Measurements from ENCODE around the gene SP9. TPM values are rescaled to one million over a fixed set of nuclear protein-coding genes. Genes with fewer than 3 reads are reported as not detected.

The SP9 gene
- total and polyA plus RNA-seq, 10 of the 15 experiments (the other 5 are each of a cell fraction or from before 2014, with no cell fraction given) = not detected

GRCh38 chr2:174383796-174384195, 49.0 kb downstream of the SP9 start:
- CTCF ChIA-PET = no interaction called here
- DNase-seq (ENCODE audit: low read depth, low spot score) (no peak), FAIRE-seq (peak; percentile 70), ATAC-seq (peak; percentile 49; the same call in 2 of the 3 replicates)
- in situ Hi-C loops (cut with MboI) (no loop called here), intact Hi-C loops (cut with micrococcal nuclease; ENCODE audit: unreplicated experiment) (no loop called here)
- RAD21 ChIA-PET (ENCODE audit: unreplicated experiment) = no interaction called here
- no peak for TF ChIP-seq MXI1 (IDR thresholded peaks at IDR 0.05; ENCODE audit: low read depth, low read length)
- TF ChIP-seq MEF2A (IDR thresholded peaks at IDR 0.05; ENCODE audit: insufficient read depth, low read depth, low read length) = 0 out of 2 replicates have a peak, but pooled peaks have one; percentile 45
- Histone ChIP-seq H3K4me2 (ENCODE audit: control insufficient read depth, insufficient read depth) (no peak overlapping the region), H4K20me1 (ENCODE audit: control insufficient read depth, insufficient read depth) (no peaks in the 10 kb centered on the region), H3K9ac (ENCODE audit: control insufficient read depth, insufficient read depth, low read length) (no peak overlapping the region), H3K79me2 (ENCODE audit: control insufficient read depth, insufficient read depth, low read length) (no peaks in the 10 kb centered on the region; the same call in 1 of the 2 replicates), H3K4me3 (no peak overlapping the region), H3K27me3 (replicated peaks in 1 of 2; ENCODE audit: control insufficient read depth in 2 of 2, insufficient read depth in 2 of 2, low read length in 1 of 2) (no peaks in the 10 kb centered on the region), H3K9me3 (replicated peaks; ENCODE audit: control insufficient read depth, insufficient read depth, low read length) (peaks cover 6% of the 10 kb centered on the region; the same call in 2 of the 3 replicates), H3K27ac (ENCODE audit: control insufficient read depth, insufficient read depth) (no peak overlapping the region), H3K4me1 (ENCODE audit: control insufficient read depth, insufficient read depth, low read length) (peaks cover 5% of the 10 kb centered on the region), H3K36me3 (ENCODE audit: control insufficient read depth in 2 of 2, insufficient read depth in 2 of 2, low read length in 1 of 2) (peaks cover 0 to 5% of the 10 kb centered on the region in 2 experiments; a peak in 1 of 4 replicates), H2AFZ (ENCODE audit: control insufficient read depth, low read depth, low read length) (no peak overlapping the region)
- WGBS (ENCODE audit: insufficient coverage, insufficient replicate concordance, low lambda C conversion rate, missing lambda C conversion rate) = 63% methylated on average over 1 of the region's 1 CpG
- SMC1A ChIA-PET (ENCODE audit: uncharacterized antibody, unreplicated experiment) = no interaction called here
- POLR2A ChIA-PET = interaction anchor here (0.6 to 2.0 kb wide), 3 partner anchors 9 to 752 kb away, joined by 3 to 9 read pairs (median 3); no protein-coding TSS in a partner anchor
- BruUV-seq (replicated peaks) = no TSS peak

GRCh38 chr2:174385201-174385600, 50.4 kb downstream of the SP9 start:
- peaks cover 5% of the 10 kb centered on the region for H3K4me1 ChIP-seq (ENCODE audit: control insufficient read depth, insufficient read depth, low read length)
- in situ Hi-C loops (cut with MboI) = no loop called here

More at GRCh38 chr2:174385201-174385600, 50.4 kb downstream of the SP9 start:
- H4K20me1 ChIP-seq (ENCODE audit: control insufficient read depth, insufficient read depth) = no peaks in the 10 kb centered on the region
- H3K36me3 ChIP-seq (ENCODE audit: control insufficient read depth in 2 of 2, insufficient read depth in 2 of 2, low read length in 1 of 2) = peaks cover 0 to 2% of the 10 kb centered on the region in 2 experiments; a peak in 1 of 4 replicates
- no peaks in the 10 kb centered on the region for H3K27me3 ChIP-seq (replicated peaks in 1 of 2; ENCODE audit: control insufficient read depth in 2 of 2, insufficient read depth in 2 of 2, low read length in 1 of 2)
- H3K4me3 ChIP-seq = no peak overlapping the region
- intact Hi-C loops (cut with micrococcal nuclease; ENCODE audit: unreplicated experiment) = no loop called here
- TF ChIP-seq, protein P1, sequence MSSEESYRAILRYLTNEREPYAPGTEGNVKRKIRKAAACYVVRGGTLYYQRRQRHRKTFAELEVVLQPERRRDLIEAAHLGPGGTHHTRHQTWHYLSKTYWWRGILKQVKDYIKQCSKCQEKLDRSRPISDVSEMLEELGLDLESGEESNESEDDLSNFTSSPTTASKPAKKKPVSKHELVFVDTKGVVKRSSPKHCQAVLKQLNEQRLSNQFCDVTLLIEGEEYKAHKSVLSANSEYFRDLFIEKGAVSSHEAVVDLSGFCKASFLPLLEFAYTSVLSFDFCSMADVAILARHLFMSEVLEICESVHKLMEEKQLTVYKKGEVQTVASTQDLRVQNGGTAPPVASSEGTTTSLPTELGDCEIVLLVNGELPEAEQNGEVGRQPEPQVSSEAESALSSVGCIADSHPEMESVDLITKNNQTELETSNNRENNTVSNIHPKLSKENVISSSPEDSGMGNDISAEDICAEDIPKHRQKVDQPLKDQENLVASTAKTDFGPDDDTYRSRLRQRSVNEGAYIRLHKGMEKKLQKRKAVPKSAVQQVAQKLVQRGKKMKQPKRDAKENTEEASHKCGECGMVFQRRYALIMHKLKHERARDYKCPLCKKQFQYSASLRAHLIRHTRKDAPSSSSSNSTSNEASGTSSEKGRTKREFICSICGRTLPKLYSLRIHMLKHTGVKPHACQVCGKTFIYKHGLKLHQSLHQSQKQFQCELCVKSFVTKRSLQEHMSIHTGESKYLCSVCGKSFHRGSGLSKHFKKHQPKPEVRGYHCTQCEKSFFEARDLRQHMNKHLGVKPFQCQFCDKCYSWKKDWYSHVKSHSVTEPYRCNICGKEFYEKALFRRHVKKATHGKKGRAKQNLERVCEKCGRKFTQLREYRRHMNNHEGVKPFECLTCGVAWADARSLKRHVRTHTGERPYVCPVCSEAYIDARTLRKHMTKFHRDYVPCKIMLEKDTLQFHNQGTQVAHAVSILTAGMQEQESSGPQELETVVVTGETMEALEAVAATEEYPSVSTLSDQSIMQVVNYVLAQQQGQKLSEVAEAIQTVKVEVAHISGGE (CRISPR knock-in tag; IDR thresholded peaks at IDR 0.05) = no peak
- no peak for TF ChIP-seq PML (IDR thresholded peaks at IDR 0.05; ENCODE audit: low read length)
- no peak for TF ChIP-seq CHD4 (IDR thresholded peaks at IDR 0.05)
- TF ChIP-seq NR2F1 (conservative IDR thresholded peaks at IDR 0.05) = no peak
- ChIA-PET CTCF (no interaction called here), POLR2A (no interaction called here), SMC1A (ENCODE audit: uncharacterized antibody, unreplicated experiment) (no interaction called here), RAD21 (ENCODE audit: unreplicated experiment) (no interaction called here)
- FAIRE-seq (no peak), DNase-seq (ENCODE audit: low read depth, low spot score) (no peak), ATAC-seq (no peak)
- H2AFZ ChIP-seq (ENCODE audit: control insufficient read depth, low read depth, low read length) = no peak overlapping the region
- H3K4me2 ChIP-seq (ENCODE audit: control insufficient read depth, insufficient read depth) = no peak overlapping the region
- no TSS peak for BruUV-seq (replicated peaks)
- no peak overlapping the region for H3K27ac ChIP-seq (ENCODE audit: control insufficient read depth, insufficient read depth)
- 52% methylated on average over 3 of the region's 3 CpGs for WGBS (ENCODE audit: insufficient coverage, insufficient replicate concordance, low lambda C conversion rate, missing lambda C conversion rate)
- H3K9me3 ChIP-seq (replicated peaks; ENCODE audit: control insufficient read depth, insufficient read depth, low read length) = peaks cover 6% of the 10 kb centered on the region; the same call in 2 of the 3 replicates
- no peak overlapping the region for H3K9ac ChIP-seq (ENCODE audit: control insufficient read depth, insufficient read depth, low read length)
- peaks cover 1% of the 10 kb centered on the region; the same call in 1 of the 2 replicates for H3K79me2 ChIP-seq (ENCODE audit: control insufficient read depth, insufficient read depth, low read length)

All from GM12878 (cell line).